Activated CD4-positive, alpha-beta memory T cell treated with anti-CD3 and anti-CD28 coated beads, Interleukin-2, amount 10 ng/mL, durations not matched to agents 7 days and 5 days (primary cell): ENCODE results near the gene TEAD1. TPM values are rescaled to one million over a fixed set of nuclear protein-coding genes. Genes with fewer than 3 reads are reported as not detected.
A peak's percentile ranks its signal among the peaks of the same experiment; 100 is the strongest.

Experiments used
- CTCF ChIA-PET: fragments of 350-600 bp; sonication (Branson Sonifier 250); formaldehyde crosslinking; loops from one replicate; lab custom pipeline; 2021; ENCODE audit warnings: antibody characterized with exemption, inconsistent platforms; lab: Charles Lee
- POLR2A ChIA-PET: fragments of 350-600 bp; sonication (Branson Sonifier 250); formaldehyde crosslinking; loops from one replicate; lab custom pipeline; 2021; ENCODE audit warnings: antibody characterized with exemption; lab: Charles Lee
- DNase-seq: peaks from one replicate; pipeline ENCODE4 v3.0.0-alpha.2; 2020
- H3K27ac Mint-ChIP-seq: one replicate; pipeline ENCODE4 v1.8.0; 2021; ENCODE audit warnings: mild to moderate bottlenecking, mixed read lengths
- H3K27me3 Mint-ChIP-seq: one replicate; pipeline ENCODE4 v1.8.0; 2021; ENCODE audit warnings: mixed read lengths
- H3K36me3 Mint-ChIP-seq: one replicate; pipeline ENCODE4 v1.8.0; 2021; ENCODE audit warnings: low read depth, mixed read lengths
- H3K4me1 Mint-ChIP-seq: one replicate; pipeline ENCODE4 v1.8.0; 2021; ENCODE audit warnings: mixed read lengths
- H3K4me3 Mint-ChIP-seq: one replicate; pipeline ENCODE4 v1.8.0; 2021; ENCODE audit warnings: mild to moderate bottlenecking, mixed read lengths
- H3K9me3 Mint-ChIP-seq: one replicate; pipeline ENCODE4 v1.8.0; 2021; ENCODE audit warnings: mixed read lengths
- total RNA-seq, 2 experiments: library from RNA; stranded (reverse); gene quantifications; one replicate each; pipeline ENCODE4 v1.2.3, GENCODE V29; 2021

The TEAD1 gene
- total RNA-seq, 2 experiments from 2014 or later: 0.98 to 1.0 TPM

GRCh38 chr11:12893787-12894672 is 219.8 kb downstream of the TEAD1 start:
- DNase-seq: peak; percentile 61
- no peaks in the 10 kb centered on the region for H3K4me1 Mint-ChIP-seq
- H3K27ac Mint-ChIP-seq: no peak overlapping the region
- H3K9me3 Mint-ChIP-seq: no peaks in the 10 kb centered on the region
- no peak overlapping the region for H3K4me3 Mint-ChIP-seq
- H3K27me3 Mint-ChIP-seq: peaks cover 15% of the 10 kb centered on the region
- CTCF ChIA-PET: interaction anchor here (1.2 to 2.8 kb wide), 4 partner anchors 79 to 605 kb away, joined by 3 to 14 read pairs (median 6); no protein-coding TSS in a partner anchor
- POLR2A ChIA-PET: no interaction called here
- no peaks in the 10 kb centered on the region for H3K36me3 Mint-ChIP-seq

GRCh38 chr11:12897390-12897789 is 223.2 kb downstream of the TEAD1 start:
- Mint-ChIP-seq H3K4me1 (peaks cover 2% of the 10 kb centered on the region), H3K9me3 (no peaks in the 10 kb centered on the region), H3K27me3 (peaks cover 18% of the 10 kb centered on the region), H3K36me3 (no peaks in the 10 kb centered on the region), H3K4me3 (no peak overlapping the region), H3K27ac (no peak overlapping the region)
- ChIA-PET POLR2A (no interaction called here), CTCF (no interaction called here)
- DNase-seq: no peak

- no peaks in the 10 kb centered on the region for H3K36me3 Mint-ChIP-seq
- peaks cover 18% of the 10 kb centered on the region for H3K27me3 Mint-ChIP-seq
- no peak for DNase-seq
- ChIA-PET CTCF (no interaction called here), POLR2A (no interaction called here)
- H3K27ac Mint-ChIP-seq: no peak overlapping the region
- no peaks in the 10 kb centered on the region for H3K9me3 Mint-ChIP-seq
- H3K4me1 Mint-ChIP-seq: peaks cover 2% of the 10 kb centered on the region
- no peak overlapping the region for H3K4me3 Mint-ChIP-seq
Measured at GRCh38 chr11:12897867-12898266, 223.6 kb downstream of the TEAD1 start.

GRCh38 chr11:12900496-12900895 is 226.3 kb downstream of the TEAD1 start:
- POLR2A ChIA-PET: no interaction called here

GRCh38 chr11:12901272-12901671 is 227.1 kb downstream of the TEAD1 start:
- H3K4me3 Mint-ChIP-seq: no peak overlapping the region
- CTCF ChIA-PET: interaction anchor here (2.1 kb wide), 1 partner anchor 302 kb away, joined by 4 read pairs; no protein-coding TSS in a partner anchor

More at GRCh38 chr11:12900496-12900895, 226.3 kb downstream of the TEAD1 start:
- CTCF ChIA-PET: interaction anchor here (2.1 kb wide), 1 partner anchor 301 kb away, joined by 4 read pairs; no protein-coding TSS in a partner anchor
- Mint-ChIP-seq H3K9me3 (no peaks in the 10 kb centered on the region), H3K36me3 (no peaks in the 10 kb centered on the region), H3K27me3 (peaks cover 13% of the 10 kb centered on the region), H3K27ac (no peak overlapping the region), H3K4me3 (no peak overlapping the region), H3K4me1 (peaks cover 2% of the 10 kb centered on the region)
- DNase-seq: no peak

GRCh38 chr11:12901874-12902481 is 227.8 kb downstream of the TEAD1 start:
- Mint-ChIP-seq H3K4me1 (peaks cover 2% of the 10 kb centered on the region), H3K4me3 (no peak overlapping the region), H3K9me3 (no peaks in the 10 kb centered on the region), H3K27me3 (peaks cover 10% of the 10 kb centered on the region), H3K27ac (no peak overlapping the region), H3K36me3 (no peaks in the 10 kb centered on the region)
- POLR2A ChIA-PET: no interaction called here
- CTCF ChIA-PET: interaction anchor here (2.1 kb wide), 1 partner anchor 302 kb away, joined by 4 read pairs; no protein-coding TSS in a partner anchor
- no peak for DNase-seq

More at GRCh38 chr11:12901272-12901671, 227.1 kb downstream of the TEAD1 start:
- H3K9me3 Mint-ChIP-seq: no peaks in the 10 kb centered on the region
- H3K27me3 Mint-ChIP-seq: peaks cover 9% of the 10 kb centered on the region
- peaks cover 2% of the 10 kb centered on the region for H3K4me1 Mint-ChIP-seq
- POLR2A ChIA-PET: no interaction called here
- H3K27ac Mint-ChIP-seq: no peak overlapping the region
- no peak for DNase-seq
- no peaks in the 10 kb centered on the region for H3K36me3 Mint-ChIP-seq

- ChIA-PET POLR2A (no interaction called here), CTCF (no interaction called here)
- no peaks in the 10 kb centered on the region for H3K9me3 Mint-ChIP-seq
- H3K27ac Mint-ChIP-seq: no peak overlapping the region
- H3K4me1 Mint-ChIP-seq: peaks cover 2% of the 10 kb centered on the region
- H3K27me3 Mint-ChIP-seq: peaks cover 9% of the 10 kb centered on the region
- no peak for DNase-seq
- no peaks in the 10 kb centered on the region for H3K36me3 Mint-ChIP-seq
- no peak overlapping the region for H3K4me3 Mint-ChIP-seq
Measured at GRCh38 chr11:12902791-12903486, 228.7 kb downstream of the TEAD1 start.

- DNase-seq: no peak
- H3K4me3 Mint-ChIP-seq: no peak overlapping the region
- CTCF ChIA-PET: no interaction called here
- POLR2A ChIA-PET: no interaction called here
- peaks cover 9% of the 10 kb centered on the region for H3K27me3 Mint-ChIP-seq
- H3K36me3 Mint-ChIP-seq: no peaks in the 10 kb centered on the region
- peaks cover 2% of the 10 kb centered on the region for H3K4me1 Mint-ChIP-seq
- H3K9me3 Mint-ChIP-seq: no peaks in the 10 kb centered on the region
- no peak overlapping the region for H3K27ac Mint-ChIP-seq
Measured at GRCh38 chr11:12905435-12905834, 231.2 kb downstream of the TEAD1 start.

GRCh38 chr11:12906501-12906900 is 232.3 kb downstream of the TEAD1 start:
- H3K36me3 Mint-ChIP-seq: no peaks in the 10 kb centered on the region
- H3K4me1 Mint-ChIP-seq: no peaks in the 10 kb centered on the region
- peaks cover 9% of the 10 kb centered on the region for H3K27me3 Mint-ChIP-seq
- POLR2A ChIA-PET: no interaction called here
- no peak overlapping the region for H3K27ac Mint-ChIP-seq
- H3K9me3 Mint-ChIP-seq: no peaks in the 10 kb centered on the region
- CTCF ChIA-PET: no interaction called here
- no peak for DNase-seq
- H3K4me3 Mint-ChIP-seq: no peak overlapping the region

- H3K4me3 Mint-ChIP-seq: no peak overlapping the region
- DNase-seq: no peak
- H3K4me1 Mint-ChIP-seq: no peaks in the 10 kb centered on the region
- ChIA-PET POLR2A (no interaction called here), CTCF (interaction anchor here (1.0 kb wide), 1 partner anchor 578 kb away, joined by 3 read pairs; no protein-coding TSS in a partner anchor)
- H3K27me3 Mint-ChIP-seq: peaks cover 10% of the 10 kb centered on the region
- H3K36me3 Mint-ChIP-seq: no peaks in the 10 kb centered on the region
- no peaks in the 10 kb centered on the region for H3K9me3 Mint-ChIP-seq
- no peak overlapping the region for H3K27ac Mint-ChIP-seq
Measured at GRCh38 chr11:12909879-12910278, 235.7 kb downstream of the TEAD1 start.

GRCh38 chr11:12914400-12914912 is 240.2 kb downstream of the TEAD1 start:
- no peaks in the 10 kb centered on the region for H3K4me1 Mint-ChIP-seq
- no peak for DNase-seq
- H3K36me3 Mint-ChIP-seq: no peaks in the 10 kb centered on the region
- no peak overlapping the region for H3K27ac Mint-ChIP-seq
- peaks cover 14% of the 10 kb centered on the region for H3K27me3 Mint-ChIP-seq
- CTCF ChIA-PET: interaction anchor here (0.8 to 1.2 kb wide), 3 partner anchors 14 to 314 kb away, joined by 3 to 4 read pairs (median 4); no protein-coding TSS in a partner anchor
- POLR2A ChIA-PET: no interaction called here
- no peak overlapping the region for H3K4me3 Mint-ChIP-seq
- H3K9me3 Mint-ChIP-seq: no peaks in the 10 kb centered on the region

- Mint-ChIP-seq H3K9me3 (no peaks in the 10 kb centered on the region), H3K27ac (no peak overlapping the region), H3K4me3 (no peak overlapping the region), H3K36me3 (no peaks in the 10 kb centered on the region), H3K27me3 (peaks cover 11% of the 10 kb centered on the region), H3K4me1 (no peaks in the 10 kb centered on the region)
- ChIA-PET POLR2A (no interaction called here), CTCF (interaction anchor here (1.2 kb wide), 1 partner anchor 13 kb away, joined by 4 read pairs; no protein-coding TSS in a partner anchor)
- no peak for DNase-seq
Measured at GRCh38 chr11:12915093-12915492, 240.9 kb downstream of the TEAD1 start.
